Stimulated activated CD8-positive, alpha-beta memory T cell treated with anti-CD3 and anti-CD28 coated beads, Interleukin-15, amount 100 ng/mL, for 24 hours (primary cell): ENCODE data around the gene TCN1.
A peak's percentile ranks its signal among the peaks of the same experiment; 100 is the strongest.
"Not testable (repeated sequence)": the region's sequence is repeated elsewhere in the genome, so short reads cannot be mapped to it uniquely, and the experiment has no call there.

Source experiments
- DNase-seq: peaks from one replicate; pipeline ENCODE4 v3.0.0-alpha.2; 2020; ENCODE audit warnings: low read depth

TCN1 gene

GRCh38 chr11:59857439-59858434 lies 8.6 kb downstream of the TCN1 start:
- DNase-seq = no peak

GRCh38 chr11:59854871-59855270 lies 11.4 kb downstream of the TCN1 start:
- DNase-seq = no peak

GRCh38 chr11:59851416-59851815 lies 14.9 kb downstream of the TCN1 start:
- not testable (repeated sequence) for DNase-seq

DNA sequence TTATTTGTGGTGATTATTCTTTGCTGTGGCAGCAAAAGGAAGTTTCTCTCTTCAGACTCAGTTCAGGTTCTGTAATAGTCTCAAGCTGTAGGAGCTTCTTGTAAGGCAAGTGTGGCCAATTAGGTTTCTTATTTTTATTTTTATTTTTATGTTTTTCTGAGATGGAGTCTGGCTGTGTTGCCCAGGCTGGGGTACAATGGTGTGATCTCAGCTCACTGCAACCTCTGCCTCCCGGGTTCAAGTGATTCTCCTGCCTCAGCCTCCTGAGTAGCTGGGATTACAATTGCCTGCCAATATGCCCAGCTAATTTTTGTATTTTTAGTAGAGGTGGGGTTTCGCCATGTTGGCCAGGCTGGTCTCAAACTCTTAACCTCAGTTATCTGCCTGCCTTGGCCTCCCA lies 16.7 kb downstream of the TCN1 start:
- not testable (repeated sequence) for DNase-seq

- DNase-seq = no peak
Measured at GRCh38 chr11:59849129-59849528, 17.2 kb downstream of the TCN1 start.

DNA sequence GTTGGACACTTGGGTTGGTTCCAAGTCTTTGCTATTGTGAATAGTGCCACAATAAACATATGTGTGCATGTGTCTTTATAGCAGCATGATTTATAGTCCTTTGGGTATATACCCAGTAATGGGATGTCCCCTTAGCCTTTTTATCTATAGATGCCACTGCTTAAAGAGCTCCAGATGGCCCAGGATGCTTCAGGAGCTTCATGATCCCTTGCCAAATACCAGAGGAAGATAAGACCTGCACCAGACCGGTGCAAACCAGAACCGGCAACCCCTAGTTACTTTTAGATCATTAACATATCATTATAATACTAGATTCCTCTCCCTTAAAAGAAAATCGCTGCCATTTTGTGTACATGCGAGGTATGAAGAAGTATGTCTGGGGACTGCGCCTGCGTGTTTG lies 17.8 kb downstream of the TCN1 start:
- DNase-seq = not testable (repeated sequence)

- DNase-seq = no peak
Measured at GRCh38 chr11:59847626-59848025, 18.7 kb downstream of the TCN1 start.

- no peak for DNase-seq
Measured at GRCh38 chr11:59846556-59846955, 19.7 kb downstream of the TCN1 start.

GRCh38 chr11:59845399-59845798 lies 20.9 kb downstream of the TCN1 start, which contains the start of gene CBLIF:
TSS of gene CBLIF (minus strand) at chr11:59845499. CDS start at chr11:59845453, 46 bp downstream.
- no peak for DNase-seq

- no peak for DNase-seq
Measured at GRCh38 chr11:59842316-59842715, 24.0 kb downstream of the TCN1 start.

DNA sequence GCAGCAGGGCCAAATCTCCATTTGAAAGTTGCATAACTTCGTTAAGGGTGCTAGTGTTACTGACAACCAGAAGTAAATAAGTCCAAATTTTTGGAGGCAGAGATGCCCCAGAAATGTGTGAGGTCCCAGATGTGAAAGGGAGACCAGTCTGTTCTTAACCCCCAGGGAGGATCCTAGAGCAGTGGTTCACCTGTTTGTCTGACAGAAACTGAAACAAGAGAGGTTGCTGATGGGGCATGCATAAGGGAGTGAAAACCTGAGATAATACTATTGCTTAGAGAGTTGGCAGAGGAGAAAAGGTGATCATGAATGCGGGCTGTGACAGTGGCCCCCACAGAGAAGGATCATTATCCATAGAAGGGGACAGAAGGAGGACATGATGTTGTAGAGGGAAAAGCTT lies 24.8 kb downstream of the TCN1 start:
- DNase-seq = no peak

DNA sequence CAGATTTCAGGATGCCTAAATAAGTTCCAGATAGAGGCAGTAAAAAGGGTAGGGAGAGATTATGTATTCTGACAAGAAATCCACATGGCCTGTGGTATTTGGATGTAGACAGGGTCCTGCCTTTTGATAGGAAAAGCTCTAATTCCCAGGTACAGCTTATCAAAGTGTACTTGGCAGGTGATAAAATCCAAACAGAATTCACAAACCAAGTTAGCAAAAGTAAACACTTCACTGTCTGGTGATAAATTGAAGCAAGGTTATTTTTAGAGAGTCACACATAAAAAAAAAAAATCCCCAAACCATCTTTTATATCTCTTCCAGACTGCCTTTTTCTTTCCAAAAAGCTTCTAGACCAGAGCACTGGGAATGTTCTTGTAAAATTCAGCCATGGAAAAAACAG lies 26.7 kb downstream of the TCN1 start:
- no peak for DNase-seq

DNA sequence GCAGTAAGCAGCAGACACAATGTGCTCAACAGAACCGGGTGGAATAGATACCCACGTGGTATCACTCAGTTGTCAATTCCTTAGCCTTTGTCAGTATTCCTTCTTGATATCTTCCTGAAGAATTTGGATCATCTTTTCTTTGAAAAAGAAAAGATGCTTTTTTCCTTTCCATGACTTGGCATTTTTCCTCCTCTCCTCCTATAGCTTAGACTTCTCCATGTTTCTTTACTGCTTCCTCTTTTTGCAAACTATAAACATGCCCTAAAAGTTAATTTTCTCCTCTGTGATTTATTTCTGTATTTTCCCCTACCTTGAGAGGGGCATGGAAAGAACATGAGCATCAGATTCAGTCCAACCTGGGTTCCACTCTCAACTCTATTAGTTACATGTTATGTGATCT lies 32.7 kb downstream of the TCN1 start:
- no peak for DNase-seq

DNA sequence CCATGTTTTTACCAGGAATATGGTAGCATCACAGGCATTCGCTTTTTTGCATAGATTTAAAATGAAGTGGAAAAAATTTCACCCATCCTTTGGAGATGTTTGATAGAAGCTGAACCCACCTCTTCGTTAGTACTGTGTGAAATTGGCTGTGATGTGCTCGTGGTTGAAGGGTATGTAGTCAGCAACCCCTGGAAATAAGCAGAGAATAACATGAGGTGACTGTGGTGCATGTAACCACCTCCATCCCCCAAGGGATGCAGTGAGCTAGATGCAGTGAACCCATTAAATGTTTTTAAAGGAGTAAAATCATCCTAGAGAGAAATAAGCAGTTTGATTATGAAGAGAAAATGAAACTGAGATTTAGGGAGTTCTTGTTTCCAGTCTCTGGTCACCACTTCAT lies 36.9 kb downstream of the TCN1 start:
- no peak for DNase-seq

DNA sequence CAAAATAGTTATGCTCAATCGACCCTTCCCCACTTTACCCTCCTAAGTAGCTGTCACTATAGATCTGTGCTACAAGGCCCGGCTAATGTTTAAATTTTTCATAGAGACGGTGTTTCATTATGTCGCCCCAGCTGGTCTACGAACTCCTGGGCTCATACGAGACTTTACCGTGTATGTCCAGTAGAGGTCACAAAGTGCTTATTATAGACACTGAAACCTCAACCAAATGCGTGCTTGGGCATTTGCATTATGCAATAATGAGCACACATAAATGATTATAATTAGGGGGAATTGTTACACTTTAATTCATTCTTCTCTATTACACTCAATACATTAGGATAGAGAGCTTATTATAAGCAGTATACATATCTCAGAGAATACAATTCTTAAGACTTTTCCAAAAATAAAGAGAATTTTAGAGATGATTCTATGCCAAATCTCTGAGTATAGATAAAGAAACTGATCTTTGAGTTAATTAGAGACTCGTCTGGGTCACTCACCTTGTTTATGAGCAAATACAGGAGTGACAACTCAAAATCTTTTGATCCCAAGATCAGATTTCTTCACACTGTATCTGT lies 43.2 kb downstream of the TCN1 start:
- no peak for DNase-seq

- DNase-seq = no peak
Measured at GRCh38 chr11:59818572-59818971, 47.7 kb downstream of the TCN1 start.

GRCh38 chr11:59816434-59816833 lies 49.9 kb downstream of the TCN1 start:
- not testable (repeated sequence) for DNase-seq

GRCh38 chr11:59815754-59816153 lies 50.5 kb downstream of the TCN1 start:
- no peak for DNase-seq

- no peak for DNase-seq
Measured at GRCh38 chr11:59814021-59814420, 52.3 kb downstream of the TCN1 start.

GRCh38 chr11:59813364-59813763 lies 52.9 kb downstream of the TCN1 start:
- DNase-seq = no peak

DNA sequence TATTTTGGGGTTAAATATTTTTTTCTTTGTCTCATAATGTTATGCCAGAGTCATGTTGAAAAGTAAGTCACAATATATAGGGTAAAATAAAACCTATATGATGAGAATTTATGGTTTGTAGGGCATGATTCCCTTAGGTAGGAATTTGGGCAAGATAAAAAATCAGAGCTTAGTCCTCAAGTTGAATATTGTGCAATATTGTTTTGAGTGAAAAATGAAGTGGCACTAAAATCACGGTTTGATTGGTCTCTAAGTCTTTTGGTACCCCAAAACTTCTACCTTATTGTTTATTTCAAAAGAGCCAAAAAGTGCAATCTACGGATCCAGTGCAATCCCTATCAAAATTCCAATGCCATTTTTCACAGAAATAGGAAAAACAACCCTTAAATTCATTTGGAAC lies 54.1 kb downstream of the TCN1 start:
- DNase-seq = no peak

DNA sequence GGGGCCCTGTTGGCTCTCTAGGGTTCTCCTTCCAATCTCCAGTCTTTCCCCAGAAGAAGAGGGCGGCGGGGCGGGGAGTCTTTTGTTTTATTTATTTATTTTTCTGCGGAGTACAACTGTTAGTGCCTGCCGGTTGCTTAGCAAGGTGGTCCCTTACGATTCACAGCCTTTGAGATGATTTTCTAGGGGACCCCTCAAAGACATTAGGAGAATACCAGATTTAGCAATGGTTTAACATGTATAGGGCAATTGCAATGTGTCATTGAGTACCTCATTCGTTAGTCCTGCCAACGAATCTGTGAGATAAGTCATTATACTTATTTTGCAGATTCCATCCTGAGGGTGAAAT lies 55.4 kb downstream of the TCN1 start:
- no peak for DNase-seq

- peak; percentile 77 for DNase-seq
Measured at GRCh38 chr11:59810189-59810910, 55.9 kb downstream of the TCN1 start, which contains the start of gene MRPL16. TSS of gene MRPL16 (minus strand) at chr11:59810778. CDS start at chr11:59810658, 120 bp downstream.
